GM18517 (cell line): ENCODE data around the gene POTEJ.
"Not testable (repeated sequence)": the region's sequence is repeated elsewhere in the genome, so short reads cannot be mapped to it uniquely, and the experiment has no call there.

Experiments
- ATAC-seq: cut with Tn5 transposase; IDR thresholded peaks from one replicate; pipeline ENCODE4 v1.9.1; 2021; ENCODE audit warnings: mild to moderate bottlenecking, moderate library complexity; ENCODE audit not compliant: unreplicated experiment

The POTEJ gene

GRCh38 chr2:130611140-130611539, at the start of gene POTEJ:
Gene POTEJ, plus strand, starts transcription at chr2:130611440. Its CDS starts 93 bp downstream, at chr2:130611533.
- not testable (repeated sequence) for ATAC-seq

- not testable (repeated sequence) for ATAC-seq
These were observed 45.1 kb upstream of the POTEJ start for GRCh38 chr2:130566165-130566564.

- not testable (repeated sequence) for ATAC-seq
These were observed 39.3 kb upstream of the POTEJ start for GRCh38 chr2:130571929-130572328.

- ATAC-seq: not testable (repeated sequence)
These were observed 37.0 kb upstream of the POTEJ start for GRCh38 chr2:130574230-130574629.

GRCh38 chr2:130576209-130576784, 34.9 kb upstream of the POTEJ start:
- ATAC-seq: not testable (repeated sequence)

- not testable (repeated sequence) for ATAC-seq
These were observed 33.7 kb upstream of the POTEJ start for GRCh38 chr2:130577559-130577958.

GRCh38 chr2:130579121-130579520, 32.1 kb upstream of the POTEJ start:
- not testable (repeated sequence) for ATAC-seq

- not testable (repeated sequence) for ATAC-seq
These were observed 29.7 kb upstream of the POTEJ start for GRCh38 chr2:130581491-130581890.

GRCh38 chr2:130582970-130583369, 28.3 kb upstream of the POTEJ start:
- not testable (repeated sequence) for ATAC-seq

GRCh38 chr2:130583582-130583981, 27.7 kb upstream of the POTEJ start:
- not testable (repeated sequence) for ATAC-seq

- not testable (repeated sequence) for ATAC-seq
These were observed 26.5 kb upstream of the POTEJ start for GRCh38 chr2:130584726-130585125.

GRCh38 chr2:130588688-130589458, 22.4 kb upstream of the POTEJ start:
- ATAC-seq: not testable (repeated sequence)

- not testable (repeated sequence) for ATAC-seq
These were observed 20.9 kb upstream of the POTEJ start for GRCh38 chr2:130590170-130590841.

GRCh38 chr2:130590842-130591359, 20.3 kb upstream of the POTEJ start:
- not testable (repeated sequence) for ATAC-seq

GRCh38 chr2:130592791-130593414, 18.3 kb upstream of the POTEJ start:
- not testable (repeated sequence) for ATAC-seq

GRCh38 chr2:130594011-130594410, 17.2 kb upstream of the POTEJ start:
- not testable (repeated sequence) for ATAC-seq

GRCh38 chr2:130596757-130597156, 14.5 kb upstream of the POTEJ start:
- ATAC-seq: not testable (repeated sequence)

GRCh38 chr2:130597994-130598393, 13.2 kb upstream of the POTEJ start:
- not testable (repeated sequence) for ATAC-seq

- not testable (repeated sequence) for ATAC-seq
These were observed 12.8 kb upstream of the POTEJ start for GRCh38 chr2:130598463-130598862.

GRCh38 chr2:130599393-130599792, 11.8 kb upstream of the POTEJ start, which contains the start of gene CFC1:
Gene CFC1, minus strand, starts transcription at chr2:130599575. Its CDS starts 288 bp downstream, at chr2:130599287.
- ATAC-seq: not testable (repeated sequence)

- not testable (repeated sequence) for ATAC-seq
These were observed 11.3 kb upstream of the POTEJ start for GRCh38 chr2:130599926-130600325.
